Mucosa of gallbladder (tissue), 1 donor: ENCODE measurements around the gene GLIPR2. TPM values are rescaled to one million over a fixed set of nuclear protein-coding genes. Genes with fewer than 3 reads are reported as not detected.
"Not testable (repeated sequence)": the region's sequence is repeated elsewhere in the genome, so short reads cannot be mapped to it uniquely, and the experiment has no call there.

Experiments used
- DNase-seq: peaks from one replicate; pipeline ENCODE4 v3.0.0-alpha.2; 2020; ENCODE audit warnings: low spot score
- total RNA-seq: library from RNA; stranded (reverse); gene quantifications from one replicate; pipeline ENCODE4 v1.2.1, GENCODE V29; 2021
- donor health status: DM: no; HTN: no; CAD: no.

GLIPR2 gene, protein sequence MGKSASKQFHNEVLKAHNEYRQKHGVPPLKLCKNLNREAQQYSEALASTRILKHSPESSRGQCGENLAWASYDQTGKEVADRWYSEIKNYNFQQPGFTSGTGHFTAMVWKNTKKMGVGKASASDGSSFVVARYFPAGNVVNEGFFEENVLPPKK
- 17.0 TPM for total RNA-seq

DNA sequence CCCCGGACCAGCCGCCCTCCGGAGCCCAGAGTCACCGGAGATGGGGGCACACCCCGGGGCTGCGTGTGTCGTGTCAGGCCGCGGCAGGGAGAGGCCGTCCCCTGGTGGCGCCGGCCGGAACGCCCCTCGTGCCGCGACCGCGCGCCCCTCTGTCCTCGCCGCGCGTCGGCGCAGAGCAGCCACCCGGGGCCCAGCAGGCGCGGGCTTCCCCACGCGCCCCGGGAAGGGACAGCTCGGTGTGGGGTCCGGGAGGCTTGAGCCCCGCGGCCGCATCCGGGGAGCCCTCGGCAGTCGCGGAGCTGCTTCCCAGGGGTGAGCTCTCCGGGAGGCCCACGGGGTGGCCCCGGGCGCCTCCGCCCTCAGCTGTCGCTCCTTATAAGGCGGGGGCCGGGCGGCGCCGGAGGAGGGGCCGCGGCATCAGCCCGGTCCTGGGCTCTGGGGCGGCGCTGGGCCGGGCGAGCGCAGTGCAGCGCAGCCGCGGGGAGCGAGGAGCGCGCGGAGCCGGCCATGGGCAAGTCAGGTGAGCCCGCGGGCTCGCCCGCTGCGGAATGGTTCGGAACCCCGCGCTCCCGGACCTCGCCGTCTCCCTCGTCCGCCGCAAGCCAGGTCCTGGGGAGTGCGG, at the start of gene GLIPR2:
TSS of gene GLIPR2 (plus strand) at position 462 of the 622 bp plus-strand sequence. CDS start at position 508, 46 bp downstream.
- DNase-seq = peak; percentile 73

DNA sequence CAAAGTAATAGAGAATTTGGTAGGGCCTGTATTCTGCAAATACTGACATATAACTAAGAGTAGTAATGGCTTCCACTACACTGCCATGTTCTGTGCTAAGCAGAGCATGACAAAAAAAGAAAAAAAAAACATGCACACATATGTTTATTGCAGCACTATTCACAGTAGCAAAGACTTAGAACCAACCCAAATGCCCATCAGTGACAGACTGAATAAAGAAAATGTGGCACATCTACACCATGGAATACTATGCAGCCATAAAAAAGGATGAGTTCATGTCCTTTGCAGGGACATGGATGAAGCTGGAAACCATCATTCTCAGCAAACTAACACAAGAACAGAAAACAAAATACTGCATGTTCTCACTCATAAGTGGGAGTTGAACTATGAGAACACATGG, 49.5 kb upstream of the GLIPR2 start:
- DNase-seq = not testable (repeated sequence)

DNA sequence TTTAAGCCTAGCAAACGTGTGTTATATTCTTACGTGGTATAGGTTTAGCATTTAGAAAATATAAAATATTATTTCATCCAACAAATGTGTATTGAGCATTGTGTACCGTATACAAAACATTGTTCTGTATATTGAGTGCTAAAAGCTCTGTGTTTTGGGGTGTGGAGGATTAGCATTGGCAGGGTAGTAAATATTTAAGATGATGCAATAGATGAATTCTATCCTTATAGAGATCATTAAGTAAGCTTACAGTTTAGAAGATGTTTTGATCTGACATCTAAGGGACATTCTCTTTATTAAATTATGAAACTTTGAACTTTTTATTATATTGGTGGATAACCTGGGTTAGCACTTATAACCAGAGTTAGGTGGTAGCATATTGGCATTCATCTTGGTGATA, 48.5 kb upstream of the GLIPR2 start:
- no peak for DNase-seq

DNA sequence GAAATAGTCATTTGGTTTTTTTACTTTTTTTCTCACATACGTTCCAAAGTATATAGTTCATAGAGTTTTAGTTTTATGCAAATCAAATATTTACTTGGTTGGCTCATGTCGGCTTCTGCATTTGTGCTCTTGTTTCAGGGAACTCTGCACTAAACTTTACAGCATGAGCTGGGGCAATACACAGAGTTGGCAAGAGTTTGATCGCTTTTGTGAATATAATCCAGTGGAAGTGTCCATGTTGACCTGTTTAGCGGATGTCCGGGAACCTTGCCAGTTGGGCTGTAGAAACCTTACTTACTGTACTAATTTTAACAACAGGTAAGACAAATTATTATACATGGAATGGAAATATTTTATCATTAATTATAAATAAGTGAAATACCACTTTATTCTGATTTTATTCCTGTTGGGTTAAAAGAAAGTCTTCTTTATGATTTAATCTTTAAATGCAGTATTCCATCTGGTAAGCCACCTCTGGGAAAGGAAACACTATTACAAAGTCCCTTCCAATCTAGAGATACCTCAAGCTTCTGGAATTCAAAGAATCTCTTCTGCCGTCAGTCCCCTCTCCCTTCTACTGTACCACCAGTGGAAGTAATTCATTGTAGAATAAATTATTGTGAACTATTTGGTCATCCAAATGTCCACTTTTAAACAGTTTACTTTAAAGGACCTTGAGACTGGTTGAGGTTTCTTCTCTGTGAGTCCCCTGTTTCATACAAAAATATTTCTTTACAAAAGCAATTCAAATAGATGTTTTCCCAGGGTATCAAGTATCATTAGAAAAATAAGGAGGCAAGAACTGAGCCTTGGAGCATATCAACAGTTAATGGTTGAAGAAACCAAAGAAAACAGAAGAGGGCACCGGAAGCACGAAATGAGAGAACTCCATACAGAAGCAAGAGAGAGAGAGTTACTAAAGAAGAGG, 45.2 kb upstream of the GLIPR2 start:
- DNase-seq = peak; percentile 15

DNA sequence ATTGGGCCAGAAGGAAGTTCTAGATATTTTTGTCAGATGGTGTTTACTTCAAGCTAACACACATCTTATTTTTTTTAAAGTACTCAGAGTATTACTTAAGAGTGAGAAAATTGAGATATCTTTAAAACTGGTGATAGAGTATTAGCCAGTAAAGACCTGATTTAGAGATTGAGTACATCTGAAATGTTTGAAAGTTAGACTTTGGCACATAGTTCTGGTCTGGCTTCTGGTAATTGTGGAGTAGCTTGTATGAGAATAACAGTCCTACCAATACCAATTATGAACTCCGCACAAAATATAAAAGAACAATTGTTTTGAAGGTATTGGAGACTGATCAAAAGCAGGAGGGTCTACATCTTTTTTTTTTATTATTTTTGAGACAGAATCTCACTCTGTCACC, 44.5 kb upstream of the GLIPR2 start:
- no peak for DNase-seq

DNA sequence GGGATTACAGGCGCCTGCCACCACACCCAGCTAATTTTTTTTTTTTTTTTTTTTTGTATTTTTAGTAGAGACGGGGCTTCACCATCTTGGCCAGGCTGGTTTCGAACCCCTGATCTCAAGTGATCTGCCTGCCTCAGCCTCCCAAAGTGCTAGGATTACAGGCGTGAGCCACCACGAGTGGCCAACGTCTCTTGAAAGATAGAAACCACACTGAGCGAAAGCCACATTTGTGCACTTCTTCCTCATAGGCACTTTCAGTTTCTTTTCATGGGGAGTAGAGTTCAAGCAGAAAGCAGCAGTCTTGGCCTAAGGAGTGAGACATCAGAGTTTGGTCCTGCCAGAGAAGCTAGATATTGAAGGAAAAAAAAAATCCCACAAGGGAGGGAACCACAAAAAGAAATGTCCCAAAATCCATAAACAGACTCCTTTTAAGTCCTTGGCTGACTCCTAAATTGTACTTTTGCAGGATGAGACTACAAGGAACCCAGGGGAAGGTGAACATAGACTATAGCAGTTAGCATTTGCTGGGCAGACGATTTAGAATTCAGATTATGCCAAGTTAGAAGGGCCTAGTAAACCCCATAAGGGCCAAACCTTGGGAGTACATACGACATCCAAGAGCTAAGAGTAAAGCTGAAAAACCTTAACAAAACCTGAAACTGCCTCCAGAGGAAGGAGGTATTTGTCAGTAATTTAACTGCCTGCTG, 43.9 kb upstream of the GLIPR2 start:
- no peak for DNase-seq

DNA sequence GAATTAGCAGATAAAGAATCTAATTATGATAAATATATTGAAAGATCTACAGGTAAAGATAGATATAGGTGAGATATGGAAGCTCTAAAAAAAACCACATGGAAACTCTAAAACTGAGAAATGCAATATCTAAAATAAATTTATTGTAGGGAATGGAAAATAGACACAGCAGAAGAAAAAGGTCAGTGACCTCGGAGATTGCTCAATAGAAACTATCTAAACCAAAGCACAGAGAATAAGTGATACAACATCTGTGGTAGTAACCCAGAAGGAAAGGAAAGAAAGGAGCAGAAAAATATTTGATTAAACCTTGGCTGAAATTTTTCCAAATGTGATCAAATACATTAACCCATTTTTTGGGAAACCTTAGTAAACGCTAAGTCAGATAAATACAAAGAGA, 43.1 kb upstream of the GLIPR2 start:
- DNase-seq = no peak

DNA sequence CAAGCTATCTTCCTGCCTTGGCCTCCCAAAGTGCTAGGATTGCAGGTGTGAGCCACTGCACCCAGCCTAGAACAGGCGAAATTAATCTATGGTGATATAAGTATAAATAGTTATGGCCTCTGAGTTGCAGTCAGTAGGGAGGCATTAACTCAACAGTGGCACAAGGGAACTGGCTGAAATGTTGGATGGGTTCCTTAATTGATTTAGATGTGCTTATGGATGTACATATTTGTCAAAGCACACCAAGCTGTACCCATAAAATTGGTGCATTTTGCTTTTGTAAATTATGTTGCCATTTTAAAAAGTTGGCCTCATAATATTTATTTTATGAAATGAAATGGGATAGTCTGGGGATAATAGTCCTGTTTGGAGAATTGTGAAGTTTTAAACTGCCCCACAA, 36.8 kb upstream of the GLIPR2 start:
- DNase-seq = no peak

DNA sequence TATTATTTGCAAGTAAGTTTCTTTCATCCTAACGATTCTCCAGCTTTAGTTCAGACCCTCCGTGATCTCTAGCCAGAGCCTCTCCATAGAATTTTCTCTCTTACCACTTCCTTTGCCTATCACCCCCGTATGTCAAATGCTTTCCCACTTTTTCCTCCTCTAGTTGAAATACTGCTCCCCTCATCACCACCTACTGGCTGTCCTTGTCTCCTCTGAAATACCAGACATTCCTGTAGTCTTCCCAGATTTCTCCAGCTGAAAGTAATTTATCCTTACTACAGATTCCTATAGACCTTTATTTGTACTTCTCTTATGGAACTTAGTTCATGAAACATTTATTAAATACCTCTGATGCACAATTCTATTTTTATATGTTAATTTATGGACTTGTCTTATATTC, 36.0 kb upstream of the GLIPR2 start:
- no peak for DNase-seq

DNA sequence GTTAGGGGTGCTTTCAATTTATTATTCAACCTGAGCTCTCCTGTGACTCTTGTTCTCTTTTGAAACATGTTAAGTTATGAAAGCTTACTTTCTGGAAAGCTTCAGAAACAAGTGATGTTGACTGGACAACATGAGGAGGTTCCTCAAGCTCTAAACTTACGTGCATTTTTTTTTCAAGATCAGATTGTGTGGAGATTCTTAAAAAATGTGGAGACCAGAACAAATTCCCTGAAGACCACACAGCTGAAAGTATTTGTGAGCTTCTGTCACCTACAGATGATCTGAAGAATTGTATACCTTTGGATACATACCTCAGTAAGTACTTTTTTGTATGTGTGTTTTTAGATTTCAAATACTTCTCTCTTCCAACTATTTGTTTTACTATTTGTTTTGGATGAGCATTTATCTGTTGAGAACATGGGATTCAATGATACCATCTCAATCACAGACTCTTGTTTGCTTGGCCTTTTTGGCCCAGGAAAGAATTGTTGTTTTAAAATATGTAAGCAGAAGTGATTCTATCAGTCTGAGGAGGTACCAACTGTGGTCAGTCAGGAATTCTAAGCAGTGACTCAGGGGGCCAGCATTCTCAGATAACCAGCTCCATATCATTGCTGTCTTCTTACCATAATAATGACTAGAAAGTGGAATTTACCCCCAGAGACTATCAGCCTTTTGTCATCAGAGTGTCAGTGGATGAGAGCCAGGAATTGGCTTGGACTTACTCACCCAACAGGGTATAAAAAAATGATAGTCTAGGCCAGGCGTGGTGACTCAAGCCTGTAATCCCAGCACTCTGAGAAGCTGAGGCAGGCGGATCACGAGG, 34.4 kb upstream of the GLIPR2 start:
- no peak for DNase-seq

DNA sequence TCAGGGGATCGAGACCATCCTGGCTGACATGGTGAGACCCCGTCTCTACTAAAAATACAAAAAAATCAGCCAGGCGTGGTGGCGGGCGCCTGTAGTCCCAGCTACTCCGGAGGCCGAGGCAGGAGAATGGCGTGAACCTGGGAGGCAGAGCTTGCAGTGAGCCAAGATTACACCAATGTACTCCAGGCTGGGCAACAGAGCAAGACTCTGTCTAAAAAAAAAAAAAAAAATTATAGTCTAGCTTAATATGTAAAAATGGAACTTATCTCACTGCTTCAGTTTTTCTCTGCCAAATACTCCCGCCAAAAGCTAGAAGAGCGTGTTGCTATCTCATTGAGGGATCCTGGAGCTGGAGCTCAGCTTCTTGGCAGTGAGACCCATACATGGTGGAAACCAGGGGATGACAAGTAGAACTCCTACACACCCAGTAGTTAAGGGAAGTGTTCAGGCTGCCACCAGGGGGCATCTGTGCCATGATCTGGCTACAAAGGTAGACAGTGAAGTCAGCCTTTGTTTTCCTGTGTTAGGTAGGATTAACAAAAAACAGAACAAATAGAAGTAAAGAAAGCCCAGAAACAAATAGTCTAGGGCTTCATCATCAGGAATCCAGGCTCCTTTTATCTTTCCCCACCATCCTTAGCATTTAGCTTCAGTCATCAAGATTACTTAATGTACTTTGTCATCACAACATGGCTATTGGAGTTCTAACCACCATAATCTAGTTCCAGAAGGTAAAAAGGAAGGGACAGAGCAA, 33.6 kb upstream of the GLIPR2 start:
- peak; percentile 82 for DNase-seq

DNA sequence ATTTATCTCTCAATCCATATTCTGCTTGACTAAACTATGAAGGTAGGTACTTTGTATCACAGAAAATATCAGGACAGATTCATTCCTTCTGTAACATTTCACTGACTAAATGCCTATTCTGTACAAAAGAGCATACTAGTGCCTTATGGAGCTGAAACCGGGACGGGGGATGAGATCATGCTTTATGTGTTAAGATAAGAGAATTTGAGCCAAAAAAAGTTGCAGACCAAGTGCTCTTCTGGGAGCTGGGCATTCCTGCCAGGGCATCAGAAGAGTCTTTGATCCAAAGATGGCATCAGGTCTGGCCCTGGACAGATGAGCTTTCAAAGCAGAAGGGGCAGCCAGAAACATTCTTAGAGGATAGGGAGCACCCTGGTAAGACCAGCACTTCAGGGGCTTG, 27.5 kb upstream of the GLIPR2 start:
- DNase-seq = no peak

DNA sequence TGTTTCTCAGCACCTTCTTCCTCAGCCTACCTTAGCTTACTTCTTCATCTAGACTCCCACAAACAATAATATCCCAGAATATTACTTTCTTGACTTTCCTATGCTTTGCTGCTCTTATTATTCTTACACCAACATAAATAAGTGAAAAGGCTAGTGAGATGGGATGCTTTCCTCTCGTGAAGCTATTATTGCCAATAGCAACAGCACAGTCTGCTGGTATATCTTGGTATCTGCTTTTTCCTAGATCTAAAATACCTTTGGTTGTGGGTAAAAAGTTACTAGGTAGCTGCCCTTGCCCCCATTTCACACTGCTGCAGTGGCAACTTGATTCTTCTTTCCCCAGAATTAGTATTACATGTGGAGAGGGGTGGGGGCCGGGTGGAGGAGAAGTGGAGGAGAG, 26.1 kb upstream of the GLIPR2 start:
- DNase-seq = no peak

DNA sequence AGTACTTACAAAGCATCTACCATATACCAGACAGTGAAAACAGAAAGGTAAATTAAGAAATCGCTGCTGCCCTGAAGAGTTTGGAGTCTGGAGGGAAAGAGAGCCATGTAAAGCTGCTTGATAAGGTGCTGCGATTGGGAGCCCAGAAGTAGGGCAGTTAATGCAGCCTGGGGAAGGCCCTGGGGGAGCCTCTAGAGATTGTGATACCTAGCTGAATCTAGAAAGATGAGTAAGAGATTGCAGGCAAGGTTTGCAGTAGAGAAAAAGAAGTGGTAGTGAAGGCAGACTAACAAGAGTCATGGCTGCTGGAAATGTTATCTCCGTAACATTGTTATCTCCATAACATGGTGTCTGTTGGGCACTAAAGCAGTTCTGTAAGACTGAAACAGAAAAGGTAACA, 24.0 kb upstream of the GLIPR2 start:
- DNase-seq = no peak

DNA sequence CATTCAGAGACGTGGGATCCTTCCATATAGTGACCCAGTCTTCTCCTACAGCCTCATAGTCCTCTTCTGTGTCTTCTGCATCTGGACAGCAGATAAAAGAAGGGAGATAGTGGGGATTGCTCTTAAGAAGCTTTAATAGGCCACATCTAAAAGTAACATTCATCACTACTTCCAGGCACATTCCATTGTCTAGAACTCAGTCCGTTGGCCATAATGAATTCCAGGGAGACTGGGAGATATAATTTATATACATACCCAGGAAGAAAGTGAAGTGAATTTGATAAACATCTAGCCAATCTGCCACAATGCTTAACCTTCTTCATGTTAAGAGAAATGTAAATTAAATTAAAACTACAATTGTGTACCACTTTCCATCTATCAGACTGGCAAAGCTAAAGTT, 22.5 kb upstream of the GLIPR2 start:
- DNase-seq = no peak

DNA sequence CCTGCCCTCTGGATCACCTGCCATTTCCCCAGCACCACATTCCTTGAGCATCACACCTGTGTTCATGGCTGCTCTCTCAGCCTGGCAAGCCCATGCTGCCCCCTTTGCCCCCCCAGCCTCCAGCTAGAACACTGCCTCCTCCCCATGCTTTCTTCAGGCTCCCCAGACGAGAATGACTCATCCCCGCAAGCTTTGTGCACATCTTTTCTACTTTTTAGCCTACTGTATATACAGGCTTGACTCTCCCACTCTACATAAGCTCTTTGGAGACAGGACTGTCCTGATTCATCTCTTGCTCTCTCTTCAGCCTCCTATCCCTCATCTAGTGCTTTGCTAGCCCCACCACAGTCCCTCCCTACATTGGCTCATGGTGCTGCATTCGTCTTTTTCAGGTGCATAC, 19.9 kb upstream of the GLIPR2 start:
- no peak for DNase-seq

DNA sequence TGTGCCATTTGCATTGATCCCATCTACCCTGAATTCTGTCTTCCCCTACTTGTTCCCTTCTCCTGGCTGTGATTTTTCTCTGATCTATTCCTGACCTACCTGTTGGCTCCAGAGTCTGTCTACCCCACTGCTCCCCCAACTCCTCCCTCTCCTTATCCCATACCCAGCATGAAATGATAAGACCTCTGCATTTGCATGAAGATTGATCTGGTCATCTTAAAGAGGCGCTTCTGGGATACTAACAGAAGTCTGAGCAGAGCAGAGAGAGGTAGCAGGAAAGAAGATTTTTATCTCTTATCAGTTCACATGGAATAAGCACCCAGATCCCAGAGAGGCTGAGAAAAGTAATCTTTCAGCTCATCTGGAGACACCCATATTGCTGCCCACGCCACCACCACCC, 18.3 kb upstream of the GLIPR2 start:
- no peak for DNase-seq

DNA sequence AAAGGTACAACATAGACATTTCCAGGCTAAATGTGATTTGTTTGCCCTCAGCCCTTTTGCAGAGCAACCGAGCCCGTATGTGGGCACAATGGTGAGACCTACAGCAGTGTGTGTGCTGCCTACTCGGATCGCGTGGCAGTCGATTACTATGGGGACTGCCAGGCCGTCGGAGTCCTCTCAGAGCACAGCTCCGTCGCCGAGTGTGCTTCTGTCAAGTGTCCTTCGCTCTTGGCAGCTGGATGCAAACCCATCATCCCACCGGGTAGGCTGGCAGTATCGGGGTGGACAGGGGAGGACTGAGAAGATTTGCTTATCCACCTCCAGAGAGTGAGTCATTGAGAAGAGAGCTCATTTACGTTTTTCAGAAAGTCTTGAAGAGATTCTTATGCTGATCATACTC, 17.8 kb upstream of the GLIPR2 start:
- DNase-seq = no peak

DNA sequence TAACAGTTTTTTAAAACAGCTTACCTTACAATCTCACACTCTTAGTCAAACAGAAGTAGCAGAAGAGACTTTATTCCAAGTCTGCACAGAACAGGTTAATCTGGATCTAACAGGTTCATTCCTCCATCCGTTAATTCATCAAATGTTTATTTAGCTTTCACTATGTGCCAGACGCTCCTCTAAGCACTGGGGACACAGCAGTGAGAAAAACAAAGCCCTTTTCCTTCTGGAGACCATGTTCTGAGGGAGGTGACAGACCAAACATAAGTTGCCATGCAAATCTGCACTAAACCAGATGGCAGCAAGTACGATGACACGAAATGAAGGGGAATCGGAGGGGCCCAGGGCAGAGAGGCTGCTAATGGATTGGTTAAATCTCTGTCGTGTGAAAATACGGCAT, 17.1 kb upstream of the GLIPR2 start:
- no peak for DNase-seq

DNA sequence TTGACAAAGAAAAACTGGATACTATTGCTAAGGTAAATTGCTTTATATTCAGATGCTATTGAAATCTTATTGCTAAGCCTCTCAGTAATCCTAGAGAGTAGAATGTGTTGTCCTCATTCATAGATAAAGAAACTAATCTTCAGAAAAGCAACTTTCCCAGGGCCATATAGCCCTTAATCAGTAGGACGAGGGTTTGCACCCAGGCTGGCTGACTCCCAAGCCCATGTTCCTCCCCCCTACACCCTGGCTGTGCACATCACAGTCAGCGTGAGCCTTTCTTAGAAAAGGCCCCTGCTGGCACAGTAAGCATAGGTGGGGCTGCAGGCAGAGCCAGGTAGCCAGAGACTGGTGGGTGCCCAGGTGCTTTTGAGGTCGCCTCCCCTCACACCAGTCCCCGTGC, 15.8 kb upstream of the GLIPR2 start:
- DNase-seq = no peak

DNA sequence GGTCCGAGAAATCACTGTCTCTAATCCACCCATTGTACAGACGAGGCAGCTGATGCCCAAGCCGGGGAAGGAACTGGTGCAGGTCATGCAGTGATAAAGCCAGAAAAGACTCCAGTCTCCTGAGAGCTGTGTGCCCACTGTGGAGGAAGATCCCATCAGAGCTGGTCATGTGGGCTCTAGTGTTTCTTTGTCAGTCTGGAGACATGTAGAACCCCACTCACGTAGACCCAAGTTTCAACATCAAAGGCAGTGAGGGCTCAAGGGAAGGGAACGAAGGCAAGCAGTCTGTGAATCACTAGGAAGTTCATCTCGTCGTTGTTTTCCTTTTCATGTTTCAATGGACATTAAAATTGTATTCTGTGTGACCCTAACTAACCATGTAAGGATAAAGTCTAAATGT, 14.6 kb upstream of the GLIPR2 start:
- no peak for DNase-seq
